ENCODE measurements around the gene NUP210L. TPM values are rescaled to one million over a fixed set of nuclear protein-coding genes. Genes with fewer than 3 reads are reported as not detected.

Gene NUP210L
- polyA plus RNA-seq, 3 donors: 0.03 TPM; not detected in 2

DNA sequence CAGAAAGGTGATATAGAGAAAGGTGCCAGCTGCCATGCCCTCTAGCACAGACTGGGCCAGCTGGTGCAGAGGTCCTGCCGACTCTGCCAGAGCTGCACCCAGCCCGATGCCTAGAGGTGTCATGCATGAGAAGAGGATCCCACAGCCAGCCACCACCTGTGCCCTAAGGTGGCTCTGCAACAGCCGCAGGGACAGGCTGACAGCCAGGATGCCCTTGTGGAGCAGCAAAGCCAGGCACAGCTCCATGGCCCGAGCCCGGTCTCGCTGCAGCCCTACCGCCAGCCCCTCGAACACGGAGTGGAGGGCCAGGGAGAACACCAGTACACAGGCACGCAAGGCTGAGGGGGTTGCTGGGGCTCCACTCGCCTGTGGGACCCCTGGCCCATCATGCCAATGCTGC lies 194.7 kb downstream of the NUP210L start:
- Histone ChIP-seq H3K79me2 (ENCODE audit: insufficient read depth, low read length) (peaks cover 83% of the 10 kb centered on the region), H3K9ac (ENCODE audit: insufficient read depth, low read length, poor library complexity, severe bottlenecking) (no peak overlapping the region), H3K4me2 (replicated peaks; ENCODE audit: extremely low read depth, low read length, poor library complexity, severe bottlenecking) (no peak overlapping the region), H3K9me3 (replicated peaks in 1 of 2; ENCODE audit: control insufficient read depth in 1 of 2, insufficient read depth in 1 of 2, low read length in 2 of 2) (no peaks in the 10 kb centered on the region), H3K4me1 (ENCODE audit: control insufficient read depth in 1 of 2, insufficient read depth in 2 of 2, low read length in 2 of 2) (peaks cover 62 to 77% of the 10 kb centered on the region in 2 donors), H3K36me3 (replicated peaks in 1 of 2; ENCODE audit: control insufficient read depth in 1 of 2, insufficient read depth in 2 of 2, low read length in 2 of 2) (peaks cover 10 to 27% of the 10 kb centered on the region in 2 donors), H3K27me3 (ENCODE audit: control insufficient read depth in 2 of 2, insufficient read depth in 2 of 2, low read length in 2 of 2) (no peaks in the 10 kb centered on the region), H4K20me1 (ENCODE audit: insufficient read depth, low read length) (peaks cover 42% of the 10 kb centered on the region), H3K27ac (ENCODE audit: low read depth in 1 of 2, low read length in 2 of 2) (peak overlapping the region in 1 of 2 donors; percentile 11), H2AFZ (ENCODE audit: insufficient read depth, low read depth, low read length, poor library complexity, severe bottlenecking) (no peak overlapping the region), H3K4me3 (replicated peaks in 1 of 3; ENCODE audit: low read depth in 2 of 3, low read length in 3 of 3) (no peak overlapping the region)
- H3K4me1 Mint-ChIP-seq: peaks cover 65% of the 10 kb centered on the region
- intact Hi-C loops (cut with micrococcal nuclease): loop anchor here in 1 of 2 donors (5.0 kb wide), 1 partner anchor 168 kb away; no protein-coding TSS in a partner anchor
- H3K27me3 Mint-ChIP-seq (ENCODE audit: low read depth in 3 of 3): no peaks in the 10 kb centered on the region
- TF ChIP-seq, protein P1, sequence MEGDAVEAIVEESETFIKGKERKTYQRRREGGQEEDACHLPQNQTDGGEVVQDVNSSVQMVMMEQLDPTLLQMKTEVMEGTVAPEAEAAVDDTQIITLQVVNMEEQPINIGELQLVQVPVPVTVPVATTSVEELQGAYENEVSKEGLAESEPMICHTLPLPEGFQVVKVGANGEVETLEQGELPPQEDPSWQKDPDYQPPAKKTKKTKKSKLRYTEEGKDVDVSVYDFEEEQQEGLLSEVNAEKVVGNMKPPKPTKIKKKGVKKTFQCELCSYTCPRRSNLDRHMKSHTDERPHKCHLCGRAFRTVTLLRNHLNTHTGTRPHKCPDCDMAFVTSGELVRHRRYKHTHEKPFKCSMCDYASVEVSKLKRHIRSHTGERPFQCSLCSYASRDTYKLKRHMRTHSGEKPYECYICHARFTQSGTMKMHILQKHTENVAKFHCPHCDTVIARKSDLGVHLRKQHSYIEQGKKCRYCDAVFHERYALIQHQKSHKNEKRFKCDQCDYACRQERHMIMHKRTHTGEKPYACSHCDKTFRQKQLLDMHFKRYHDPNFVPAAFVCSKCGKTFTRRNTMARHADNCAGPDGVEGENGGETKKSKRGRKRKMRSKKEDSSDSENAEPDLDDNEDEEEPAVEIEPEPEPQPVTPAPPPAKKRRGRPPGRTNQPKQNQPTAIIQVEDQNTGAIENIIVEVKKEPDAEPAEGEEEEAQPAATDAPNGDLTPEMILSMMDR (IDR thresholded peaks at IDR 0.05): no peak
- no peak overlapping the region for H3K4me3 Mint-ChIP-seq
- H3K36me3 Mint-ChIP-seq: peaks cover 17 to 31% of the 10 kb centered on the region in 2 donors
- peak overlapping the region in 5 of 7 donors; percentile 30 to 92 (median 70) for H3K27ac Mint-ChIP-seq
- no peak for DNase-seq
- 98% methylated on average over 11 of the region's 11 CpGs for WGBS (ENCODE audit: insufficient coverage)
- H3K9me3 Mint-ChIP-seq: peaks cover 0 to 4% (median 0%) of the 10 kb centered on the region in 7 donors

DNA sequence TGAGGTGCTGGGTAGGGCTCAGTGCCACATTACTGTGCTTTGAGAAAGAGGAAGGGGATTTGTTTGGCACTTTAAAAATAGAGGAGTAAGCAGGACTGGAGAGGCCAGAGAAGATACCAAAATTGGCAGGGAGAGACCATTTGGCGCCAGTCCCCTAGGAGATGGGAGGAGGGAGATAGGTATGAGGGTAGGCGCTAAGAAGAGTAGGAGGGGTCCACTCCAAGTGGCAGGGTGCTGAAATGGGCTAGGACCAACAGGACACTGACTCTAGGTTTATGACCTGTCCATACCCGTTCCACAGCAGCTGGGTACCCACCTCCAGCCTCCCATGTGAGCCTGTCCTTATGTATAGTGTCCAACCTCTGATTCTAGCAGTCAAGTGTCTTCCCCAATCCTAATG lies 195.4 kb downstream of the NUP210L start:
- H3K27ac ChIP-seq (ENCODE audit: low read depth in 1 of 2, low read length in 2 of 2): peak overlapping the region; percentile 7 to 11
- peak overlapping the region in 1 of 3 experiments; percentile 97 for H3K4me3 ChIP-seq (replicated peaks in 1 of 3; ENCODE audit: low read depth in 2 of 3, low read length in 3 of 3)
- H3K9me3 Mint-ChIP-seq: peaks cover 0 to 4% (median 0%) of the 10 kb centered on the region in 7 donors
- peaks cover 16 to 35% of the 10 kb centered on the region in 2 donors for H3K36me3 ChIP-seq (replicated peaks in 1 of 2; ENCODE audit: control insufficient read depth in 1 of 2, insufficient read depth in 2 of 2, low read length in 2 of 2)
- TF ChIP-seq, protein P1 (IDR thresholded peaks at IDR 0.05): no peak
- no peak for DNase-seq
- no peak overlapping the region for H2AFZ ChIP-seq (ENCODE audit: insufficient read depth, low read depth, low read length, poor library complexity, severe bottlenecking)
- no peak overlapping the region for H3K4me2 ChIP-seq (replicated peaks; ENCODE audit: extremely low read depth, low read length, poor library complexity, severe bottlenecking)
- peak overlapping the region in 6 of 7 donors; percentile 52 to 98 (median 76) for H3K27ac Mint-ChIP-seq
- intact Hi-C loops (cut with micrococcal nuclease): loop anchor here in 1 of 2 donors (5.0 kb wide), 1 partner anchor 37 kb away; the partner anchor contains the start of gene GATAD2B
- H3K36me3 Mint-ChIP-seq: peaks cover 22 to 39% of the 10 kb centered on the region in 2 donors
- 83% methylated on average over 1 of the region's 3 CpGs for WGBS (ENCODE audit: insufficient coverage)
- H4K20me1 ChIP-seq (ENCODE audit: insufficient read depth, low read length): peaks cover 49% of the 10 kb centered on the region
- peaks cover 64% of the 10 kb centered on the region for H3K4me1 Mint-ChIP-seq
- peaks cover 84% of the 10 kb centered on the region for H3K79me2 ChIP-seq (ENCODE audit: insufficient read depth, low read length)
- no peak overlapping the region for H3K9ac ChIP-seq (ENCODE audit: insufficient read depth, low read length, poor library complexity, severe bottlenecking)
- no peaks in the 10 kb centered on the region for H3K27me3 ChIP-seq (ENCODE audit: control insufficient read depth in 2 of 2, insufficient read depth in 2 of 2, low read length in 2 of 2)
- H3K4me3 Mint-ChIP-seq: peak overlapping the region in 1 of 2 donors; percentile 98
- H3K27me3 Mint-ChIP-seq (ENCODE audit: low read depth in 3 of 3): no peaks in the 10 kb centered on the region
- peaks cover 60 to 74% of the 10 kb centered on the region in 2 donors for H3K4me1 ChIP-seq (ENCODE audit: control insufficient read depth in 1 of 2, insufficient read depth in 2 of 2, low read length in 2 of 2)
- no peaks in the 10 kb centered on the region for H3K9me3 ChIP-seq (replicated peaks in 1 of 2; ENCODE audit: control insufficient read depth in 1 of 2, insufficient read depth in 1 of 2, low read length in 2 of 2)

All from CD14-positive monocyte (primary cell).